NCI-H146 (cell line): Measurements from ENCODE around the gene FFAR2.
"Not testable (repeated sequence)": the region's sequence is repeated elsewhere in the genome, so short reads cannot be mapped to it uniquely, and the experiment has no call there.

Experiments
- DNase-seq: peaks from one replicate; lab custom pipeline; 2025; lab: John Stamatoyannopoulos, UW

The FFAR2 gene

DNA sequence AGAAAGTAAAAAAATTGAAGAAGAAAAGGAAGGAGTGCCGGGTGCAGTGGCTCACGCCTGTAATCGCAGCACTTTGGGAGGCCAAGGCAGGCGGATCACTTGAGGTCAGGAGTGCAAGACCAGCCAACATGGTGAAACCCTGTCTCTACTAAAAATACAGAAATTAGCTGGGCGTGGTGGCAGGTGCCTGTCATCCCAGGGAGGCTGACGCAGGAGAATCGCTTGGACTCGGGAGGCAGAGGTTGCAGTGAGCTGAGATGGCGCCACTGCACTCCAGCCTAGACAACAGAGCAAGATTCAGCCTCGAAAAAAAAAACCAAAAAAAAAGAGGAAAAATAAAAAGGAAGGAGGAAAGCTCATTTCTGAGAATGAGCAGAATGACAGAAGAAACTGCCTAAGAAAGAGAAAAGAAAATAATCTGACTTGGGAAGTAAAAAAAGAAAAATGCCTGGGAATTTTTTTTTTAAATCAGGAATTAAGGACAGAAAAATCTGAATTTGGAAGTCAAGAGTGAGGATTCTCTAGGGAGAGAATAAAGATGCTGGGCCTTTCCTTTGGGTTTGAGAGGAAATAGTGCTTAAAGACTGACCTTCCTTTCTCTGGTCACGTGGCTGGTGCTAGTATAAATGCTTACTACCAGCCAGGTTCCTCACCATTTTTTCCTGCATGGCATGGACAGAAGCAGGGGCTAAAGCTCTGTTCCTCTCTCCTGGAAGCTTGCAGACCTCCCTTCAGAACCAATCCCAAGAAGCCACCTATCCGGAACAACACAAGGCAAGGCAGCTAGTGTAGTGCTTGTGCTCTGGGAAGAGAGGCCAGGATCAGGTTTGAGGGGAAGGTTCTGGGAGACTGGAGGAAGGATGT lies at the start of gene FFAR2:
Gene FFAR2 (plus strand): TSS at position 652 of the 864 bp plus-strand sequence. CDS start 1,458 bp downstream, outside the sequence.
- DNase-seq = no peak

DNA sequence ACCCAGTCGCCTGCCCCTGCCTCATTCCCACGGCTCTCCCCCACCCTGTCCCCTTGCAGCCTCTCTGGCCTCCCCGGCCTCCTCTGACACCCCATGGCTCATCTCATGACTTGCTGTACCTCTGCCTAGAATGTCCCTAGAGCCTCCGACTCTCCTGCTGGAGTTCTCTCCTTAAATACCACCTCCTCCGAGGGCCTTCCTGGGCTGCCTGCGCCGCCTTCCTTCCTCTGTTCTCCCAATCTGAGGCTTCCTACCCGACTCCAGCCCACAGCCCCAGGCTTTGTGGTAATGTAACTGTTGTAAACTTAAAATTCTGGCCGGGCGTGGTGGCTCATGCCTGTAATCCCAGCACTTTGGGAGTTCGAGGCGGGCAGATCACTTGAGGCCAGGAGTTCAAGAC lies 49.5 kb upstream of the FFAR2 start:
- DNase-seq = no peak

DNA sequence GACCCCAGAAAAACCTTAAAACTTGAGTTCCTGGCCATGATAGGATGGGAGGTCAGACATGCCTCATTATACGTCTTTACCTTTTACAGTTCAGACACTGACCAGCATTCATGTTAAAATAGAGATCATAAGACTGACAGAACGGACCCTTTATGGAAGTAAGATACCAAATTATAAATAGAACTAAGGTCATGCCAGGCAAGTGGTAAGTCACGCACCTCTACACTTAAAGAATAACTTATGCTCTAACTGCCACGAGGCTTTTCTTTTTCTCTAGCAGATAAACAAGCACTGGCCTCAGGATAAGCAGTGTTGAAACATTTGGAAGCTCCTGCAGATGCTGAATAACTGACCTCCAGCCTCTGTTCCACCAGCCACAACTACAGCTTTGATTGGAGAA lies 48.8 kb upstream of the FFAR2 start:
- no peak for DNase-seq

- no peak for DNase-seq
Observed at GRCh38 chr19:35399948-35400772, 47.9 kb upstream of the FFAR2 start.

DNA sequence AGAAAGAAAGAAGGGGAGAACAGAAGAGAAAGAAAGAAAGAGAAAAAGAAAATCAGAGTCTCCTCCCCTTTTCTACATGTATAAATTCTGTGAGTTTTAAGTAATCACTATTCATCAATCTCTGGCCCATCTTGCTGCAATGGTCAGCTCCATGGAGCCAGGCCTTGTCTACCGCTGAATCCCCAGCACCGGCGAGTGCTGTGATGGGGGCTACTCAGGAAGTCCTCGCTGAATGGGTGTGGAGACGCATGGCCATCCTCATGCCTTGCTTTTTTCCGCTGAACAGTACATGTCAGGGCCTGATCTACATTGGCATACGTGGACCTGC lies 47.3 kb upstream of the FFAR2 start:
- DNase-seq = no peak

- not testable (repeated sequence) for DNase-seq
Observed at GRCh38 chr19:35401416-35401815, 46.6 kb upstream of the FFAR2 start.

DNA sequence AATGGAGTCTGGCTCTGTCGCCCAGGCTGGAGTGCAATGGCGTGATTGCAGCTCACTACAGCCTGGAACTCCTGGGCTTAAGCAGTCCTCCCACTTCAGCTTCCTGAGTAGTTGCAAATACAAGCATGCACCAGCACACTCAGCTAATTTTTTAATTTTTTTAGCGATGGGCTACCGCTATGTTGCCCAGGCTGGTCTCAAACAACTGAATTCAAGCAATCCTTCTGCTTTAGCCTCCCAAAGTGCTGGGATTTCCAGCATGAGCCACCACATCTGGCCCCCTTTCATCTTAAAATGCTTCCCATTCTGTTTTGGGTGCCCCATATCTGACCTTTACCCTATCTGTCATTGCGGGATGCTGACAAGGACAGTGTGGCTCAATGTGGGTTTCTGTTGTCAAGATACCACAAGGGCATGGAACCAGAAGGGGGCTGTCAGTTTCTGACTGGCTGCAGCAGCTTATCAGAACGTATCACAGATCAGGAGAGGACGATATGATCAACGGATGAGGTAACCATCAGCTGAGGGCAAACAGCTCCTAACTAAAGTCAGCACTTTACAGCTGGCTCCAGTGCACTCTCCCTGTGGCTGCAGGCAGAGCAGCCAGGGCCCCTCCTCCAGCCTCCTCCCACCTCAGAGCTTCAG lies 44.8 kb upstream of the FFAR2 start:
- no peak for DNase-seq

GRCh38 chr19:35404879-35405622 lies 43.0 kb upstream of the FFAR2 start:
- DNase-seq = no peak

DNA sequence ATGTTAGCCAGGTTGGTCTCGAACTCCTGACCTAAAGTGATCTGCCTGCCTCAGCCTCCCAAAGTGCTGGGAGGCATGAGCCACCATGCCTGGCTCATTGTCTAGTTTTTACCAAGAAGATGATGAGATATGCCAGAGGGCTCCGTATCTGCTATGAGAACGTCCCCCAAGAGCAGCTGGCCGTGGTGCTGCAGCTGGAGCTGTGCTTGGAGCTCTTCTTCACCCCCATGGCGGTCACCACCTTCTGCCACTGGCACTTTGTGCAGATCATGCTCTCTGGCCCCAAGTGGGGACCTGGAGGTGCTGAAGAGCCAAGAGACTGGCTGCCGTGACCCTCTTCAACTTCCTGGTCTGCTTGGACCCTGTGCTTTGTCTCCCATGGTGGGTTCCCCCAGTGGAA lies 40.4 kb upstream of the FFAR2 start:
- no peak for DNase-seq

- no peak for DNase-seq
Observed at GRCh38 chr19:35408284-35409171, 39.5 kb upstream of the FFAR2 start.

- no peak for DNase-seq
Observed at GRCh38 chr19:35409191-35409590, 38.9 kb upstream of the FFAR2 start.

DNA sequence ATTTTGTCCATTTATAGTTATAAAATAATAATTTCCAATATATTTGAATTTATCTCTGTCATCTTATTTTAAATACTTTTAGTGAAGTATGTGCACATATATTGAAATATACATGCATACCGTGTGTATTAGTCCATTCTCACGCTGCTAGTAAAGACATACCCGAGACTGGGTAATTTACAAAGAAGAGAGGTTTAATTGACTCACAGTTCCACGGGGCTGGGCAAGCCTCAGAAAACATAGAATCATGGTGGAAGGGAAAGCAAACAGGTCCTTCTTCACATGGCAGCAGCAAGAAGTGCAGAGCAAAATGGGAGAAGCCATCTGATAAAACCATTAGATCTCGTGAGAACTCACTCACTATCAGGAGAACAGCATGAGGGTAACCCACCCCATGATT lies 37.6 kb upstream of the FFAR2 start:
- no peak for DNase-seq

GRCh38 chr19:35414442-35414841 lies 33.6 kb upstream of the FFAR2 start:
- no peak for DNase-seq

GRCh38 chr19:35416331-35416730 lies 31.7 kb upstream of the FFAR2 start:
- DNase-seq = no peak

- no peak for DNase-seq
Observed at GRCh38 chr19:35417278-35417677, 30.8 kb upstream of the FFAR2 start.

DNA sequence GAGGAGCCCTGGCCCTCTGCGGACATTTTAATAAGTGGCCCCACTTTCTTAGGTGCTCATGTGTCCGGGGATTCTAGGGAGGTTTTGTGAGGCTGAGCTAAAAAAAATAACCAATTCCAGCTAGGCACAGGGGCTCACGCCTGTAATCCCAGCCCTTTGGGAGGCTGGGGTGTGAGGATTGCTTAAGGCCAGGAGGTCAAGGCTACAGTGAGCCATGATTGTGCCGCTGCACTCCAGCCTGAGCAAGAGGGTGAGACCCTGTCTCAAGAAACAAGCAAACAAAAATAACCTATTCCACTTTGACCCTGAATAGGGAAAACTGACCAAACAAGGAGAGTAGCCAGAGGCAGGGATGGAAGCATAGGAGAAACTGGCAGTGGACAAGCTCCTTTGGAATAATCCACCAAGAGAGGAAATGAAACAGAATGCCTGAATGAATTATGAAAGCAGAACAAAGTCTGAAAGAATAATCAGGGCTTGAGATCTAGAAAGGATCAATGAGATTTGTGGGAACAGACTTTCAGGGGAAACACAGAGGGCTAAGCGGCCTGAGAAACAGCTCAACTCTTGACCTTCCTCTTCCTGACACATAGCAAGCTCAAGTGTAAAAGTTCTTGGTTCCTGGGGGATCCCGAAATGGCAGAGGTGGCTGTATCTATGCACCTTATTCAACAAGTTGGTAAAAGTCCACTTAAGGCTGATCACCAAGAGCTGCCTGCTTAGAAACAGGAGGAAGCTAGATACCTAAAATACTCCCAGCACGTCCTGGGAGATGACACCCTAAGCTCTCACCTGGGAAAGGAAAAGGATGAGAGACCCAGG lies 30.1 kb upstream of the FFAR2 start:
- no peak for DNase-seq

GRCh38 chr19:35419046-35419445 lies 29.0 kb upstream of the FFAR2 start:
- DNase-seq = no peak

GRCh38 chr19:35419805-35420204 lies 28.3 kb upstream of the FFAR2 start:
- no peak for DNase-seq

DNA sequence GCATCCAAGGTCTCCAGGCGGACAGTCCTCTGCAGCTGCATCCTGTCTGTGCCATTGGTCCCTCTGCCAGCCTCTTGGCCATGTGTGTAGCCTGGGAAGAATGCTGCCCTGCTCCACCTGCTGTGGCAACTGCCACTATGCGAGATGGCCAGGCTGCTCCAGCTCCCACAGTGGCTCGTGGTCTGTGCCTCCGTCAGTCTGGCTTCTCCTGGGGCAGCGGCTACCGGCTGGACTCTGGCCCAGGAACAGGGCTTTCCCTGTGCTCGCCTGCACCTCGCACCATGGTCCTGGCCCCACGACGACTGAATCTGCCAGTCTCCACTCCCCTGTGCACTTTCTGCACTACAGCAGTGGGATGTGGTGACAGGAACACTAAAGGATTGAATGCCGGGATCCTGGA lies 26.7 kb upstream of the FFAR2 start:
- DNase-seq = no peak

GRCh38 chr19:35423406-35423805 lies 24.7 kb upstream of the FFAR2 start:
- not testable (repeated sequence) for DNase-seq
